ENCODE measurements around the gene CPED1. TPM values are rescaled to one million over a fixed set of nuclear protein-coding genes. Genes with fewer than 3 reads are reported as not detected.

Gene CPED1
- total RNA-seq, 4 donors from 2014 or later, result 15.0 to 32.1 (median 21.8) TPM

DNA sequence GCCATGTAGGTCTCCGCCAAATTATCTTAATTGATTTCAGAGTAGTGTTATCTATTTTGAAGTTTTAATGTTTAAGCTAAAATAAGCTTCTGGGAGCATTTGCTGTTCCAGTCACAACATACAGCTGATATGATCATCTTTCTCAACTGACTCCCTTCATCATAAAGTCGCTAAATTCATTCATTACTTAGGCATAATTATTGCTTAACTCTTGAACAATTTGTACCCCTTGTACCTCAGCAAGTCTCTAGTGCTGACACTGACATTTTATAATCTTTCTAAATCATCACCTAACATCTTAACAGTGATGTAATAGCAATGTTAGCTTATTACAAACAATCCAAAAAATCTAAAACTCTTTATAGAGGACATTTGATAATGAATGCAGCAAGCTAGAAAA, 286.0 kb downstream of the CPED1 start:
- Histone ChIP-seq H3K36me3 (peaks cover 0 to 5% (median 0%) of the 10 kb centered on the region in 3 donors), H3K4me3 (no peak overlapping the region), H3K27ac (no peak overlapping the region), H3K4me1 (no peaks in the 10 kb centered on the region), H3K27me3 (no peaks in the 10 kb centered on the region), H3K9me3 (no peaks in the 10 kb centered on the region)
- no peak for DNase-seq (ENCODE audit: low spot score in 2 of 2)
- WGBS, 2 donors, result 87 to 88% methylated on average over 2 of the region's 2 CpGs
- TF ChIP-seq POLR2A (IDR thresholded peaks at IDR 0.05), result no peak
- no peak for TF ChIP-seq EP300 (IDR thresholded peaks at IDR 0.05)
- TF ChIP-seq, protein P1, sequence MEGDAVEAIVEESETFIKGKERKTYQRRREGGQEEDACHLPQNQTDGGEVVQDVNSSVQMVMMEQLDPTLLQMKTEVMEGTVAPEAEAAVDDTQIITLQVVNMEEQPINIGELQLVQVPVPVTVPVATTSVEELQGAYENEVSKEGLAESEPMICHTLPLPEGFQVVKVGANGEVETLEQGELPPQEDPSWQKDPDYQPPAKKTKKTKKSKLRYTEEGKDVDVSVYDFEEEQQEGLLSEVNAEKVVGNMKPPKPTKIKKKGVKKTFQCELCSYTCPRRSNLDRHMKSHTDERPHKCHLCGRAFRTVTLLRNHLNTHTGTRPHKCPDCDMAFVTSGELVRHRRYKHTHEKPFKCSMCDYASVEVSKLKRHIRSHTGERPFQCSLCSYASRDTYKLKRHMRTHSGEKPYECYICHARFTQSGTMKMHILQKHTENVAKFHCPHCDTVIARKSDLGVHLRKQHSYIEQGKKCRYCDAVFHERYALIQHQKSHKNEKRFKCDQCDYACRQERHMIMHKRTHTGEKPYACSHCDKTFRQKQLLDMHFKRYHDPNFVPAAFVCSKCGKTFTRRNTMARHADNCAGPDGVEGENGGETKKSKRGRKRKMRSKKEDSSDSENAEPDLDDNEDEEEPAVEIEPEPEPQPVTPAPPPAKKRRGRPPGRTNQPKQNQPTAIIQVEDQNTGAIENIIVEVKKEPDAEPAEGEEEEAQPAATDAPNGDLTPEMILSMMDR (IDR thresholded peaks at IDR 0.05), result no peak

DNA sequence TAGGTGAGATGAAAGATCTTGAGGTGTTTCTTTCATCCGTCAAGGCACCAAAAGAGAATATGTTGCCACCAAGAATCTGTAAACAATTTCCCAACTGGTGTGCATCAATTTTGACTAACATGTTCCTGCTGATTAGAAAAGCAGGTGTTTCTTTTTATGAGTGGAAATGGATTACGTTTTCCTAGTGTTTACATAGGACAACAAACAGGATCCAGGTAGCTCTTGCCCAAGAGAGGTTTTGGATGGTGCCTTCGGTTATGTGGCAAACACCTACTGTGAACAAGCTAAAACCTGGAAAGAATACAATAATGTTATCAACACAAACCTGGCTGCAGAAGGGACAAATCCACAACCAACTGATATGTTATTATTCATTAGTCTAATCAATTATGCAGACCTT, 286.7 kb downstream of the CPED1 start:
- Histone ChIP-seq H3K4me1 (no peaks in the 10 kb centered on the region), H3K9me3 (no peaks in the 10 kb centered on the region), H3K36me3 (no peaks in the 10 kb centered on the region), H3K4me3 (no peak overlapping the region), H3K27me3 (no peaks in the 10 kb centered on the region), H3K27ac (no peak overlapping the region)
- no peak for TF ChIP-seq EP300 (IDR thresholded peaks at IDR 0.05)
- TF ChIP-seq, protein P1 (IDR thresholded peaks at IDR 0.05), result no peak
- TF ChIP-seq POLR2A (IDR thresholded peaks at IDR 0.05), result no peak
- DNase-seq (ENCODE audit: low spot score in 2 of 2), result no peak
- 85 to 93% methylated on average over 3 of the region's 3 CpGs for WGBS, 2 donors

- Histone ChIP-seq H3K27ac (no peak overlapping the region), H3K4me1 (no peaks in the 10 kb centered on the region), H3K9me3 (no peaks in the 10 kb centered on the region), H3K4me3 (no peak overlapping the region), H3K27me3 (no peaks in the 10 kb centered on the region), H3K36me3 (no peaks in the 10 kb centered on the region)
- no peak for DNase-seq (ENCODE audit: low spot score in 2 of 2)
- 77 to 78% methylated on average over 3 of the region's 3 CpGs for WGBS, 2 donors
- TF ChIP-seq, protein P1 (IDR thresholded peaks at IDR 0.05), result no peak
- TF ChIP-seq POLR2A (IDR thresholded peaks at IDR 0.05), result no peak
- TF ChIP-seq EP300 (IDR thresholded peaks at IDR 0.05), result no peak
Observed at GRCh38 chr7:121276313-121276712, 287.8 kb downstream of the CPED1 start.

- no peaks in the 10 kb centered on the region for H3K27me3 ChIP-seq
- no peak overlapping the region for H3K27ac ChIP-seq
- TF ChIP-seq POLR2A (IDR thresholded peaks at IDR 0.05) (no peak), EP300 (IDR thresholded peaks at IDR 0.05) (no peak)
- TF ChIP-seq, protein P1 (IDR thresholded peaks at IDR 0.05), result no peak
- no peaks in the 10 kb centered on the region for H3K9me3 ChIP-seq
- H3K4me3 ChIP-seq, result no peak overlapping the region
- no peak for DNase-seq (ENCODE audit: low spot score in 2 of 2)
- H3K36me3 ChIP-seq, result peaks cover 0 to 17% (median 0%) of the 10 kb centered on the region in 3 donors
- WGBS, 2 donors, result 71 to 72% methylated on average over 2 of the region's 2 CpGs
- no peaks in the 10 kb centered on the region for H3K4me1 ChIP-seq
Observed at GRCh38 chr7:121278120-121279021, 289.9 kb downstream of the CPED1 start.

- no peak for DNase-seq (ENCODE audit: low spot score in 2 of 2)
- TF ChIP-seq, protein P1 (IDR thresholded peaks at IDR 0.05), result no peak
- no peak for TF ChIP-seq POLR2A (IDR thresholded peaks at IDR 0.05)
- TF ChIP-seq EP300 (IDR thresholded peaks at IDR 0.05), result no peak
- WGBS, 2 donors, result 93 to 97% methylated on average over 2 of the region's 2 CpGs
- H3K4me3 ChIP-seq, result no peak overlapping the region
- no peaks in the 10 kb centered on the region for H3K27me3 ChIP-seq
- H3K27ac ChIP-seq, result no peak overlapping the region
- H3K36me3 ChIP-seq, result peaks cover 0 to 25% (median 0%) of the 10 kb centered on the region in 3 donors
- H3K4me1 ChIP-seq, result no peaks in the 10 kb centered on the region
- no peaks in the 10 kb centered on the region for H3K9me3 ChIP-seq
Observed at GRCh38 chr7:121279060-121279620, 290.6 kb downstream of the CPED1 start.

Data from tibial nerve (tissue), 4 donors.